GDM1 (cell line): ENCODE data around the gene ANKS1B.

Experiments used
- DNase-seq: peaks from one replicate; lab custom pipeline; 2025; lab: John Stamatoyannopoulos, UW

The ANKS1B gene

GRCh38 chr12:99455350-99456035 lies 529.2 kb downstream of the ANKS1B start:
- no peak for DNase-seq

- no peak for DNase-seq
Measured at GRCh38 chr12:99454539-99455172, 530.1 kb downstream of the ANKS1B start.

DNA sequence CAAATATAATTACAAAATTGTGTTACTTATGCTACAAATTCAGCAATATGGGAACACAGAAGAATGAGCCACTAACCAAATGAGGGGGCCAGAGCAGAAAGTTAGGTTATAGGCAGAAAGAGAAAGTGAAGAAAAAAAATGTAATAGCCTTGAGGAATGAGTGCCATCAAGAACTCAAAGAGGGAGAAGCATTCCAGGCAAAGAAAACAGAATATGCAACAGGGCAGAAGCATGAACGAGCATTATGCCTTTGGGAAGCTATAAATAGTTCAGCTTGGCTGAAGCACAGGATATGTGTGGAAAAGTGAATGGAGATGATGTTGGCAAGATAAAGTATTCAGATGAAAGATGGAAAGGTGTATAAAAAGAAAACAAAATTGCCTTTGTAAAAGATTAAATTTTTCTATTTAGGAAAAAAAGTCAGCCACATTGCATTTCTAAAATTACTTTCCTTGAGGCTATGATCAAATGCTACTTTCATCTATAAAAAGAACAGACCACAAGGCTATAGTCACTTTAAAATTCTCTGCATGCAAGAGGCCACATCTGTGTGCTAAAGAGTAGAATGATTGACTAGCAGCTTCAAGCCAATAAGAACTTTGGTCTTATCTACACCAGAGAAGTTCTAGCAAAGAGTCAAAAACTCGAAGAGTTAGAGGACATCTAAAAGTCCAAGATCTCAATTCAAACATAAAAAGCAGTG lies 530.7 kb downstream of the ANKS1B start:
- DNase-seq = no peak

DNA sequence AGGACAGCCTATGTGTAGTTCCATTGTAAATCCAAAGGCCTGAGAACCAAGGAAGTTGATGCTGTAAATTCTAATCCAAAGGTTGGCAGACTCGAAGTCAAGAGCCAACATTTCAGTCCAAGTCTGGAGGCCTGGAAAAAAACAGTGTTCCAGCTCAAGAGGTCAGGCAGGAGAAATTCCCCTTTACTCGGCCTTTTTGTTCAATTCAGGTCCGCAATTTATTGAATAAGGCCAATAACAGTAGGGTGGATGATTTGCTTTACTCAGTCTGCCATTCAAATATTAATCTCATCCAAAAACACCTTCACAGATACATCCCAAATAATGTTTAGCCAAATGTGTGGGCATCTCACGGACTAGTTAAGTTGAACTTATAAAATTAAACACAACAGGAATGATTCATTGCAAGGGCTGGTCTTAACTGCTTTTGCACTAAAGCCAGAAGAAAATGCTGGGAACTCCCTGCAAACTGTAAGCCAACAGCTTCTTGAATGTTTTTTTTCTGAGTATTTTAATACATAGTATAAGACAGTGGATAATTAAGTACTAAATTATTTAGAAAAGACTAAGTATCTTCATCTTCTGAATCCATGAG lies 534.6 kb downstream of the ANKS1B start:
- no peak for DNase-seq

GRCh38 chr12:99444859-99445316 lies 539.8 kb downstream of the ANKS1B start:
- no peak for DNase-seq

DNA sequence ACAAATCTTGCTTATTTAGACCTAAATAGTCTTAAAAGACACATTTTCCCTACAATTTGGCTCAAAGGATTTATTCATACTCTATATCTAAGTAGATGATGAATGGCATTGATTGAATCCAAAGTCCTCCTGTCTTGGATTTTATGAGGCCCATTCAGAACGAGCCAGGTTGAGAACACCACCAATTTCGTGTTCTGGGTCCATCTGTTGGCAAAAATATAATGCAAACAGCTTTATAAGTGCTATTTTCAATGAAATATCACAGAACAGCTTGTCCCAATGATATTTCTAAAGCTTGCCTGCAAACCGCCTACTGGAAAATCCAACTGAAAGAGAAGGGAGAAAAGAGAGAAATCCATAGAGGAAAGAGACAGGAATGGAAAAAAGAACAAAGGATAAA lies 542.0 kb downstream of the ANKS1B start:
- no peak for DNase-seq

- no peak for DNase-seq
Measured at GRCh38 chr12:99439399-99439798, 545.3 kb downstream of the ANKS1B start.

DNA sequence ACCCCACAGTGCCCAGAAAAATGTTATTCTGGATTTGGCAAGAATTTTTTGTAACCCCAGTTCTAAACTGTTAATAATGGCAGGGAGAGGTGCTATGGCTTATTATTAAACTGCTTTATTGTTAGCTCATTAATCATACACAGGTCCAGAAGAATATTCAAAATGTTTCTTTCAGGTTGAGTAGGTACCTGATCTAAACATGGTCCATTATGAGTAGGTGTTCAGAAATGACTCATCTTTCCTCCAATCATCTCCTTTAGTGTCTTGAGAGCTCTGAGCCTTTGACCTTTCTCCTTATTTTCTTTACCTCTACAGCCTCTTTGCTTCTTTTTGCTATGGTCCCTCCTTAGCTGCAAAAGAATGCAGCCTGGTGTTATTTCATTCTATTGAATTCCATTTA lies 548.2 kb downstream of the ANKS1B start:
- DNase-seq = no peak

- no peak for DNase-seq
Measured at GRCh38 chr12:99435095-99435791, 549.5 kb downstream of the ANKS1B start.

DNA sequence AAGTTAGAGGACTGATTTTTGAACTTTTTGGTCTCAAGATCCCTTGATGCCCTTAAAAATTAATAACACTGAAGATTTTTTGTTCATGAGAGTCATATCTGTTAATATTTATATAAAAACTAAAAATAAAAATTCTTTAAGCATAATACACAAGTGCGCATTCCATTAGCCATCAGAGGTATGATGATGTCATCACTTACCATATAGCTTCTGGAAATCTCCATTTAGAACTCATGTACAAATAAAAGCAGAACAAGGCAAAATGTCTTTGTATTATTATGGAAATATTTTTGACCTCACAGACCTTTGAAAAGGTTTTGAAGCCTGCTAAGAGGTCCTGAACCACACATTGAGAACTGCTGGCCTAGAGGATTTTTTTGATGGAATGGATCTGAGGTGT lies 551.6 kb downstream of the ANKS1B start:
- no peak for DNase-seq

DNA sequence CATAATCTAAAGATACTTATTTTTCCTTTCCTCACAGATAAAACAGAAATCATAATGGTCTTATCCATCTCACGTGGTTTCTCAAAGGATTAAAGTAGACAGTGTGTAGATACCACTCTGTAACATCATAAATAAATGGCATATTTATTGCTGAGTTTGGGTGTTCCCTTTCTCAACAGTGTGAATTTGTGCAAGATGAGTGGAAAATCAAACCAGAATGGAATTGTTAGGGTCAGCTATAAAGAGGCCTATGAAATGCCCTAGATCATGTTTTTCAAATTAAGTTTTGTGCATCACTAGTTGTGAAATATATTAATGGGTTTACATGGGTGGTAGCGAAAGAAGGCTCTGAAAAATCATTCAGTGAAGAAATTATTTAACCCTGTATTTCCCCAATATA lies 553.5 kb downstream of the ANKS1B start:
- DNase-seq = no peak

DNA sequence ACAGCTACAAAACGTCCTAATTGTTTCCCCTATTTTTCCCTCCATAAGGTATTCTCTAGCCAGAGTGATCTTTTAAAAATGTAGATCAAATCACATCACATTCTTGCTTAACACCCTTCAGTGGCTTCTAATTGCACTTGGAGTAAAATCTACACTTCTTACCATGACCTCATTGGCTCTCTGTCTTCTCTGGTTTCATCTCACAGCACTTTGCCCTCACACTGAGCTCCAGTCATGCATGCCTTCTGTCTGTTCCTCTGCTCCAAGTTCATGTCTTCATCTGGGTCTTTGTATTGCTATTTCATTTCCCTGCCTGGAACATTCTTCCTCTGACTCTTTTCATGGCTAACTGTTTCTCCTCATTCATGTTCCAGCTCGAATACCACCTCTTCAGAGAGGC lies 557.6 kb downstream of the ANKS1B start:
- DNase-seq = no peak

DNA sequence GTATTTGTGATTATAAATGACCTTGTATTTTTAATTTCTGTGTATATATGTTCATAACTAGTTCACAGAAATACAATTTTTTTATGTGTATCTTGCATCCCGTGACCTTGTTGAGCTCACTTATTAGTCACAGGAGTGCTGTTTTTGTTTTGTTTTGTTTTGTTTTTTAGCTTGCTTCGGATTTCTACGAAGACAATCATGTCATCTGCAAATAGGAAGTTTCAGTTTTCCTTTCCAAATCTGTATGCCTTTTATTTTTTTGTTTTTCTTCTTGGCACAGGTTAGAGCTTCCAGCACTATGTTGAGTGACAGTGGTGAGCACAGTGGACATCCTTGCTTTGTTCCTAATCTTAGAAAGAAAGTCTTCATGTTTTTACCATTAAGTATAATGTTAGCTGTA lies 566.4 kb downstream of the ANKS1B start:
- no peak for DNase-seq

GRCh38 chr12:99413751-99414150 lies 571.0 kb downstream of the ANKS1B start:
- no peak for DNase-seq

- no peak for DNase-seq
Measured at GRCh38 chr12:99393763-99394162, 591.0 kb downstream of the ANKS1B start.

GRCh38 chr12:99392091-99392850 lies 592.5 kb downstream of the ANKS1B start:
- DNase-seq = no peak

DNA sequence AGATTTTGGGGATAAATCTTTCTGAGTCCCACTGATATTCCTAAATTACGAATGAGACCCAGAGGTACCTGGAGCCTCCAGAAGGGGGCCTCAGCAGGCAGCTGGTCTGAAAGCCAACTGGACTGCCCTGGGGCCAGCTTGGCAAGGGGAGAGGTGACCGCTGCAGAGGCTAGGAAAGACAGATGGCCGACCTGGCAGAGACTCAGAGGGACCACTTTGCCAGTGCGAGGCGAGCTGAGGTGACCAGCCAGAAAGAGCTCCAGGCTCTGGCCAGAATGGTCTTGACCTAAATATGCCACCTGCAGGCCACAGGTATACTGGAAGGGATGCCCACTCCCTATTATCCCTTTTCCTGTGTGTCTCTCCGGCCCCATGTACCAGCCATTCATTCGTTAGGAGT lies 594.0 kb downstream of the ANKS1B start:
- DNase-seq = no peak

DNA sequence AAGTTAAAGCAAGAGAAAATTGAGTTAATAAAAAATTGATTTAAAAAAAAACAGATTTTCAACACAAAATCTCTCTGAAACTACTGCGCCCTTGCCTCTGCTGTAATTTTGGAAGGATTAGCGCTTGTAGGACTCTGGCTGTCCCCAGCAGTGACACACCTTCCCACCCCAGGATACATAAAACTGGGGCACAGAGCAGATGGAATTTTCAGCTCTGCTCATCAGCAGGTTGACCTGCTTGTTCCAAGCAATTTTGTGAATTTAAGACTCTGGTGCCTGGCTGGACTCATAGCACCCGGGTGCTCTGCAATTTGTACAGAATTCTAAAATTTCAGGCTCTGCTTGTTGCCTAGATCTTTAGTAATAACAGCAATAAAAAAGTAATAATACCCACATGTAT lies 595.0 kb downstream of the ANKS1B start:
- no peak for DNase-seq

GRCh38 chr12:99388671-99389195 lies 596.0 kb downstream of the ANKS1B start:
- no peak for DNase-seq

- no peak for DNase-seq
Measured at GRCh38 chr12:99387661-99388060, 597.1 kb downstream of the ANKS1B start.

- DNase-seq = no peak
Measured at GRCh38 chr12:99386907-99387306, 597.8 kb downstream of the ANKS1B start.
